Measurements from ENCODE around the gene XAGE1B. TPM values are rescaled to one million over a fixed set of nuclear protein-coding genes. Genes with fewer than 3 reads are reported as not detected.
"Not testable (repeated sequence)": the region's sequence is repeated elsewhere in the genome, so short reads cannot be mapped to it uniquely, and the experiment has no call there.

The XAGE1B gene, protein sequence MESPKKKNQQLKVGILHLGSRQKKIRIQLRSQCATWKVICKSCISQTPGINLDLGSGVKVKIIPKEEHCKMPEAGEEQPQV
- total RNA-seq = 1 to 10 TPM in 1 of 2 donors, not detected in 1; 1.1 TPM

DNA sequence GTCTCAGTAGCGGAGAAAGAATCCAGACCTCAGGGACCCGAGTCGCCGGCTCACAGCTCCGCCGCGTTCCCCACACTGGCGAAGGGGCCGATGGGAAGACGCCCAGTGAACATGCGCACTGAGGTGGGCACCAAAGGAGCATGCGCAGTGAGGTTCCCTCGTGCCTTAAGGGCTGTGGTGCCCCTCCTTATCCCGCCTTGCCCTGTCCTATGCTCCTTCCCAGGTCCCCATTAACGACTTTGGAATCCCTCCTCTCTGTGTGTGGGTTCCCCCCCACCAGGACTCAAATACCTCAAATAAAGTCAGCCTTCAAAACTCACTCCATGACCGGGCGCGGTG is at the start of gene XAGE1B:
XAGE1B (minus strand) TSS at position 77 of the 339 bp plus-strand sequence. CDS start 1,536 bp downstream, outside the sequence.
- H3K4me3 ChIP-seq; DNase-seq (ENCODE audit: low spot score); H3K36me3 ChIP-seq; H3K27me3 ChIP-seq; H3K27ac ChIP-seq; H3K9me3 ChIP-seq; H3K4me1 ChIP-seq: not testable (repeated sequence)

DNA sequence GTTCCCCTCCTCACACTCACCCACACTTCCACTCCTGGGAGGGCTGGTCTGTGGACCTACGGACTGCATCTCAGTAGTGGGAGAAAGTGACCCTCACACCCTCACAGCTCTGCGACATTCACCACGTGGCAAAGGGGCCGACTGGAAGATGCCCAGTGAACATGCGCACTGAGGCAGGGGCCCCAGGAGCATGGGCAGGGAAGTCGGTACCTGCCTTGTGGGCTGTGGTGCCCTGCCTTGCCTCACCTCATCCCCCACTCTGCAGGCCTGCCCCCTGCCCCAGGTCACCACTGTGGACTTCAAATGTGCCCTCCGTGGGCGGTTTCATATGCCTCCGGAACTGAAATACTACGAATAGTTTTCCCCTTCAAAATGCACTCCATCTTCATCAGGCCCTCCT is 46.2 kb upstream of the XAGE1B start:
- Histone ChIP-seq H3K9me3 (no peaks in the 10 kb centered on the region), H3K27me3 (no peaks in the 10 kb centered on the region), H3K4me1 (no peaks in the 10 kb centered on the region), H3K27ac (no peak overlapping the region), H3K36me3 (no peaks in the 10 kb centered on the region), H3K4me3 (no peak overlapping the region)
- TF ChIP-seq CTCF (IDR thresholded peaks at IDR 0.05) = no peak
- DNase-seq (ENCODE audit: low spot score) = no peak

DNA sequence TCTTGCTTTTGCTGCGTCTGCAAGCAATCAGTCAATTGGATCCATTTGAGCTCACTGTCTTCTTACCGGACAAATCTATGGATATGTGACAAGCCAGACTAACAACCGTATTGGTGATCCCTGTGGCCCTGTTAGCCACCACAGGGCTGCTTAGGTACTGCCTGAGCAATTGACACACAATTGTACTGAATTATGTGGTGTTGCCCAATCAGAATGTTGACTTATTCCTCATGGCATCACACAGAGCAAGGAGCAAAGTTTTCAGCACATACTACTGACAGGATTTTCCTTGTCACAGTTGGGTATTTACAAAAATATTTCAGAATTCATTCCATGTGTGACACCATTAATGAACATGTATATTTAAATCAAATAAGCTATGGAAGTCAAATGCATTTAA is 41.3 kb upstream of the XAGE1B start:
- Histone ChIP-seq H3K4me3 (no peak overlapping the region), H3K9me3 (no peaks in the 10 kb centered on the region), H3K27ac (no peak overlapping the region), H3K36me3 (no peaks in the 10 kb centered on the region), H3K4me1 (no peaks in the 10 kb centered on the region), H3K27me3 (no peaks in the 10 kb centered on the region)
- no peak for TF ChIP-seq CTCF (IDR thresholded peaks at IDR 0.05)
- DNase-seq (ENCODE audit: low spot score) = no peak

GRCh38 chrX:52556741-52557140 is 39.9 kb upstream of the XAGE1B start:
- H3K27me3 ChIP-seq = no peaks in the 10 kb centered on the region
- no peak for TF ChIP-seq CTCF (IDR thresholded peaks at IDR 0.05)
- H3K9me3 ChIP-seq = no peaks in the 10 kb centered on the region
- no peaks in the 10 kb centered on the region for H3K4me1 ChIP-seq
- H3K27ac ChIP-seq = no peak overlapping the region
- H3K36me3 ChIP-seq = no peaks in the 10 kb centered on the region
- DNase-seq (ENCODE audit: low spot score) = no peak
- H3K4me3 ChIP-seq = no peak overlapping the region

- Histone ChIP-seq H3K9me3 (no peaks in the 10 kb centered on the region), H3K4me3 (no peak overlapping the region), H3K27ac (no peak overlapping the region), H3K4me1 (no peaks in the 10 kb centered on the region), H3K27me3 (no peaks in the 10 kb centered on the region), H3K36me3 (no peaks in the 10 kb centered on the region)
- no peak for DNase-seq (ENCODE audit: low spot score)
- no peak for TF ChIP-seq CTCF (IDR thresholded peaks at IDR 0.05)
Measured at GRCh38 chrX:52553995-52554642, 37.3 kb upstream of the XAGE1B start.

GRCh38 chrX:52548769-52549168 is 31.9 kb upstream of the XAGE1B start:
- H3K4me3 ChIP-seq; H3K27me3 ChIP-seq; H3K9me3 ChIP-seq; H3K27ac ChIP-seq; H3K36me3 ChIP-seq; DNase-seq (ENCODE audit: low spot score); H3K4me1 ChIP-seq: not testable (repeated sequence)
